ENCODE measurements around the gene BICDL1. TPM values are rescaled to one million over a fixed set of nuclear protein-coding genes. Genes with fewer than 3 reads are reported as not detected.

Gene BICDL1
- total RNA-seq, 1 donor from 2014 or later: 7.4 TPM

DNA sequence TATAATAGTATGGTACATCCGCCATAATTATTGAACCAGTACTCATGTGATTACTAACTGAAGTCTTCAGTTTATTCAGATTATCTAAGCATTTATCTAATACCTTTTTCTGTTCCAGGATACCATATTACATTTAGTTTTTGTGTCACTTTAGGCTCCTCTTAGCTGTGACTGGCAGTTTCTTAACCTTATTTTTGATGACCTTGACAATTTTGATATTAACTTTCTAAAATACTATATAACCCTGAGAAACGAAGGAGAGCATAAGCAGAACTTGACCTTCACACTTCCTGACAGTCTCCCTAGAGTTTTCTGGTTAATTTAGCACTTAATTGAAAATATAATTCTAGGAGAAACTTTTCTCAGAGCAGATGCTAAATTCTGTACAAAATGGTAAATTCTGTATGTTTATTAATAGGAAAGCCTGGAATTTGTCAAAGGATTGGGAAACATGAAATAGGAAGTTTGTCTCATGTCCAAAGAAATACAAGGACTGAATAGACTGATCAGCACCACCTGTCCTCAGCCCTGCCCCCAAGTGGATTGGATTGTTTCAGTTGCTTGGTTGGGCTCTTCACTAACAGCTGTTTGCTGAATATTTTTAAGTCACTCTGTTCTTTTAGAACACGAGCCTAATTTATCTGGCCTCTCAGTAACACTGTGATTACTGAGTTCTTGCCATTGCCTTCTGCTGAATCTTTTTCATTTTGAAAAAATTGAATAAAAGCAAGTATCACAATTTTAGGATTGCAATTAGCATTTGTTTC is 6.0 kb downstream of the BICDL1 start:
- H3K4me3 Mint-ChIP-seq: no peak overlapping the region
- DNase-seq (ENCODE audit: extremely low spot score, unreplicated experiment): no peak
- no peak overlapping the region for H3K27ac Mint-ChIP-seq
- no peaks in the 10 kb centered on the region for H3K36me3 Mint-ChIP-seq
- no peaks in the 10 kb centered on the region for H3K4me1 Mint-ChIP-seq (ENCODE audit: unreplicated experiment)
- TF ChIP-seq, protein P1, sequence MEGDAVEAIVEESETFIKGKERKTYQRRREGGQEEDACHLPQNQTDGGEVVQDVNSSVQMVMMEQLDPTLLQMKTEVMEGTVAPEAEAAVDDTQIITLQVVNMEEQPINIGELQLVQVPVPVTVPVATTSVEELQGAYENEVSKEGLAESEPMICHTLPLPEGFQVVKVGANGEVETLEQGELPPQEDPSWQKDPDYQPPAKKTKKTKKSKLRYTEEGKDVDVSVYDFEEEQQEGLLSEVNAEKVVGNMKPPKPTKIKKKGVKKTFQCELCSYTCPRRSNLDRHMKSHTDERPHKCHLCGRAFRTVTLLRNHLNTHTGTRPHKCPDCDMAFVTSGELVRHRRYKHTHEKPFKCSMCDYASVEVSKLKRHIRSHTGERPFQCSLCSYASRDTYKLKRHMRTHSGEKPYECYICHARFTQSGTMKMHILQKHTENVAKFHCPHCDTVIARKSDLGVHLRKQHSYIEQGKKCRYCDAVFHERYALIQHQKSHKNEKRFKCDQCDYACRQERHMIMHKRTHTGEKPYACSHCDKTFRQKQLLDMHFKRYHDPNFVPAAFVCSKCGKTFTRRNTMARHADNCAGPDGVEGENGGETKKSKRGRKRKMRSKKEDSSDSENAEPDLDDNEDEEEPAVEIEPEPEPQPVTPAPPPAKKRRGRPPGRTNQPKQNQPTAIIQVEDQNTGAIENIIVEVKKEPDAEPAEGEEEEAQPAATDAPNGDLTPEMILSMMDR (conservative IDR thresholded peaks at IDR 0.05): no peak
- peaks cover 32% of the 10 kb centered on the region for H3K27me3 Mint-ChIP-seq
- no peaks in the 10 kb centered on the region for H3K9me3 Mint-ChIP-seq

DNA sequence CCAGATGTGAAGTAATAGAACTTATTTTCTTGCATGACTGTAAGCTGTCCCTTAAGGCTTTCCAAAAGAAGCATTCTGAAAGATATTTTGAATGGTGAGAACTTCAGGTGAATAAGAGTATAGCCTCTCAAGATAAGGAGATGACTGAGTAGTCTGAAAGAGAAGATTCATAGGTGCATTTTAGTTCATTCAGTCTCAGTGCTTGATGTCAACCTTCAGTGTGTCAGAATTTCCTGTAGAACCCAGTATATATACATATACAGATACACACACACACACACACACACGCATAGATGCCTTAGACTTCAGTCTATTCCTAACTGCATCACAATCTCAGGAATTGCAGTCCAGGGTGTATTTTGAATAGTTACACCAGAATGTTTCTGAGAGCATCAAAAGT is 7.4 kb downstream of the BICDL1 start:
- no peaks in the 10 kb centered on the region for H3K36me3 Mint-ChIP-seq
- no peak overlapping the region for H3K27ac Mint-ChIP-seq
- no peaks in the 10 kb centered on the region for H3K9me3 Mint-ChIP-seq
- no peak for DNase-seq (ENCODE audit: extremely low spot score, unreplicated experiment)
- no peak overlapping the region for H3K4me3 Mint-ChIP-seq
- H3K4me1 Mint-ChIP-seq (ENCODE audit: unreplicated experiment): no peaks in the 10 kb centered on the region
- TF ChIP-seq, protein P1 (conservative IDR thresholded peaks at IDR 0.05): no peak
- H3K27me3 Mint-ChIP-seq: peaks cover 20% of the 10 kb centered on the region

DNA sequence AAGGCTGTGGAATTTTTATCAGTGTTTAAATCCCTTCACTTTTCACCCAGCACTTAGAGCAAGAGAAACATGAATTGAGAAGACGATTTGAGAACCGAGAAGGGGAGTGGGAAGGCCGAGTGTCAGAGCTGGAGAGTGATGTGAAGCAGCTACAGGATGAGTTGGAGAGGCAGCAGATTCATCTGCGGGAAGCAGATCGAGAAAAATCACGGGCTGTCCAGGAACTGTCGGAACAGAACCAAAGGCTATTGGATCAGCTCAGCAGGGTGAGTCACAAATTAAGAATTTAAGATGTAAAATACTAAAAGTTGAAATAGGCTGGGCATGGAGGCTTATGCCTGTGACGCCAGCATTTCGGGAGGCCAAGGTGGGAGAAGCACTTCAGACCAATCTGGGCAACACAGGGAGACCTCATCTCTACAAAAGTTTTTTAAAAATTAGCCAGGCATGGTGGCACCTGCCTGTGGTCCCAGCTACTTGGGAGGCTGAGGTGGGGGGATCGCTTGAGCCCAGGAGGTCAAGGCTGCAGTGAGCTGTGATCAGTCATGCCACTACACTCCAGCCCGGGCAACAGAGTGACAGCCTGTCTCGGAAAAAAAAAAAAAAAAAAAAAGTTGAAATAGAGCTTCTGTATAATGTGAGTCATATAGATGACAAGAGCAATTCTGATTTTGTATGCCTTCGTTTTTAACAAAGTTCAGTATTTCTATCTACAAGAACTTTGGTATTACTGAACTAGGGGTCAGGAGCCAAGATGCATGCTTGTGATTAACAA is 9.6 kb downstream of the BICDL1 start:
- TF ChIP-seq, protein P1 (conservative IDR thresholded peaks at IDR 0.05): no peak
- no peaks in the 10 kb centered on the region for H3K4me1 Mint-ChIP-seq (ENCODE audit: unreplicated experiment)
- no peaks in the 10 kb centered on the region for H3K9me3 Mint-ChIP-seq
- H3K27ac Mint-ChIP-seq: no peak overlapping the region
- H3K4me3 Mint-ChIP-seq: no peak overlapping the region
- no peak for DNase-seq (ENCODE audit: extremely low spot score, unreplicated experiment)
- no peaks in the 10 kb centered on the region for H3K36me3 Mint-ChIP-seq
- H3K27me3 Mint-ChIP-seq: peaks cover 4% of the 10 kb centered on the region

DNA sequence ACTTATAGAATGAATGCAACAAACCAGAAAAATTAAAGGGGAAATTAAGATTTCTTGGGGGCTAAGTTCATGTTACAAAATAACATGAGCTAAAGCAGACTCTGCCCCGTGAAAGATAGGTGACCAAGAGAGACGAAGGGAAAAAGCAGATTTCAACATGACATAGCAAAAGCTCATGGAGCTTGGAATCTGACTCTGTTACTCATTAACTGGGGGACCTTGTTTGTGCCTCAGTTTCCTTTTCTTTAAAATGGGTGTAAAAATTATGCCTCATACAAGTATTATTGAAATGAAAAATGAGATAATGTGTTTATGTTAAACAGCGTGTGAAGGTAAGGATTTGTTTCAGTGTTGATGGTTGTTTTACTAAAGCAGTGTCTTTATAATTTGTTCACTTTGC is 11.5 kb downstream of the BICDL1 start:
- no peak for DNase-seq (ENCODE audit: extremely low spot score, unreplicated experiment)
- H3K27ac Mint-ChIP-seq: no peak overlapping the region
- H3K4me3 Mint-ChIP-seq: no peak overlapping the region

DNA sequence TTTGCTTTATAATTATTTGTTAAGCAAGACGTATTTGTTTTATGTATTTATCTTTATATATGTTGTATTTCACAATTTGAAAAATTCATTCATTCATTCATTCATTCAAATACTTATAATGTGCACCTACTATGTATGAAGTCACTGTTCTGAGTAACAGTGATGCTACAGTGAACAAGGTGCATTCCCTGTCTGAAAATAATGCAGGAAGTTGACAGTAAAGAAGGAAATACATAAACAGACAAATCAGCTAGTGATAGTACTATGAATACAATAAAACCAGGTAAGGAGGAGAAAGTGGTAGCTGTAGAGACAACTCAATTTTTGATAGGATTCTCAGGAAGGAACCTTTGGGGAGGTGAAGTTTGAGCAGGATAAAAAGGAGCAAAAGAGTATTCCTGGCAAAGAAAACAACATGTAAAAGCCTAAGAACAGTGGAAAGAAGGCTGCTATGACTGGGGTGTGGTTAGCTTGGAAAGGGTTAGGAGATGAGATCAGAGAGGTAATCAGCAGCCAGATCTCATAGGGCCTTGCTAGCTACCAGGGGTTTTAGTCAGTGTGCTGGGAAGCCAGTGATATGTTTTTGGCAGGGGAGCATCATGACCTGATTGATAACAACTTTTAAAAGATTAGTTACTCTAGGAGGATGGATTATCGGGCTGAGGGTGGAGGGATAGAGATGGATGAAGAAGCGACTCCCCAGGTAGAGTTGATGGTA is 17.4 kb downstream of the BICDL1 start:
- no peak for DNase-seq (ENCODE audit: extremely low spot score, unreplicated experiment)
- Mint-ChIP-seq H3K4me3 (no peak overlapping the region), H3K4me1 (ENCODE audit: unreplicated experiment) (no peaks in the 10 kb centered on the region), H3K27ac (no peak overlapping the region), H3K27me3 (no peaks in the 10 kb centered on the region), H3K9me3 (no peaks in the 10 kb centered on the region), H3K36me3 (no peaks in the 10 kb centered on the region)
- TF ChIP-seq, protein P1 (conservative IDR thresholded peaks at IDR 0.05): no peak

More for the DNA sequence above, 11.5 kb downstream of the BICDL1 start:
- H3K36me3 Mint-ChIP-seq: no peaks in the 10 kb centered on the region
- H3K9me3 Mint-ChIP-seq: no peaks in the 10 kb centered on the region
- no peaks in the 10 kb centered on the region for H3K4me1 Mint-ChIP-seq (ENCODE audit: unreplicated experiment)
- TF ChIP-seq, protein P1 (conservative IDR thresholded peaks at IDR 0.05): no peak
- H3K27me3 Mint-ChIP-seq: no peaks in the 10 kb centered on the region
